Endothelial cell (in vitro differentiated cells): ENCODE measurements around the gene DAG1. TPM values are rescaled to one million over a fixed set of nuclear protein-coding genes. Genes with fewer than 3 reads are reported as not detected.

Experiments
- DNase-seq: peaks from one replicate; pipeline ENCODE4 v3.0.0; 2021; ENCODE audit warnings: low spot score
- H3K27ac Mint-ChIP-seq: one replicate; pipeline ENCODE4 v1.8.0; 2021; ENCODE audit warnings: mixed read lengths, inconsistent platforms; ENCODE audit not compliant: unreplicated experiment
- H3K27me3 Mint-ChIP-seq: one replicate; pipeline ENCODE4 v1.8.0; 2021; ENCODE audit warnings: mild to moderate bottlenecking, moderate library complexity, mixed read lengths, inconsistent platforms; ENCODE audit not compliant: unreplicated experiment
- H3K36me3 Mint-ChIP-seq: one replicate; pipeline ENCODE4 v1.8.0; 2021; ENCODE audit warnings: mild to moderate bottlenecking, low read depth, mixed read lengths, inconsistent platforms; ENCODE audit not compliant: unreplicated experiment
- H3K4me1 Mint-ChIP-seq: one replicate; pipeline ENCODE4 v1.8.0; 2021; ENCODE audit warnings: mild to moderate bottlenecking, mixed read lengths, inconsistent platforms; ENCODE audit not compliant: unreplicated experiment
- H3K4me3 Mint-ChIP-seq: one replicate; pipeline ENCODE4 v1.8.0; 2021; ENCODE audit warnings: mild to moderate bottlenecking, mixed read lengths, inconsistent platforms; ENCODE audit not compliant: unreplicated experiment
- H3K9me3 Mint-ChIP-seq: one replicate; pipeline ENCODE4 v1.8.0; 2021; ENCODE audit warnings: mixed read lengths, inconsistent platforms; ENCODE audit not compliant: unreplicated experiment
- total RNA-seq: library from RNA; stranded (reverse); fragmentation: NEBNext Ultra II Directional; extraction: Animal tissue kit (Norgen Biotek cat#: 25700); gene quantifications from one replicate; pipeline ENCODE4 v1.2.1, GENCODE V29; 2021; ENCODE audit not compliant: unreplicated experiment
- TF ChIP-seq, protein P1 (sequence below): fragments of 200-600 bp; sonication (generic); IDR thresholded peaks from one replicate; pipeline ENCODE4 v1.5.0; 2021; ENCODE audit warnings: antibody characterized with exemption; ENCODE audit not compliant: unreplicated experiment

The DAG1 gene
- total RNA-seq, 1 donor from 2014 or later = 54.8 TPM

DNA sequence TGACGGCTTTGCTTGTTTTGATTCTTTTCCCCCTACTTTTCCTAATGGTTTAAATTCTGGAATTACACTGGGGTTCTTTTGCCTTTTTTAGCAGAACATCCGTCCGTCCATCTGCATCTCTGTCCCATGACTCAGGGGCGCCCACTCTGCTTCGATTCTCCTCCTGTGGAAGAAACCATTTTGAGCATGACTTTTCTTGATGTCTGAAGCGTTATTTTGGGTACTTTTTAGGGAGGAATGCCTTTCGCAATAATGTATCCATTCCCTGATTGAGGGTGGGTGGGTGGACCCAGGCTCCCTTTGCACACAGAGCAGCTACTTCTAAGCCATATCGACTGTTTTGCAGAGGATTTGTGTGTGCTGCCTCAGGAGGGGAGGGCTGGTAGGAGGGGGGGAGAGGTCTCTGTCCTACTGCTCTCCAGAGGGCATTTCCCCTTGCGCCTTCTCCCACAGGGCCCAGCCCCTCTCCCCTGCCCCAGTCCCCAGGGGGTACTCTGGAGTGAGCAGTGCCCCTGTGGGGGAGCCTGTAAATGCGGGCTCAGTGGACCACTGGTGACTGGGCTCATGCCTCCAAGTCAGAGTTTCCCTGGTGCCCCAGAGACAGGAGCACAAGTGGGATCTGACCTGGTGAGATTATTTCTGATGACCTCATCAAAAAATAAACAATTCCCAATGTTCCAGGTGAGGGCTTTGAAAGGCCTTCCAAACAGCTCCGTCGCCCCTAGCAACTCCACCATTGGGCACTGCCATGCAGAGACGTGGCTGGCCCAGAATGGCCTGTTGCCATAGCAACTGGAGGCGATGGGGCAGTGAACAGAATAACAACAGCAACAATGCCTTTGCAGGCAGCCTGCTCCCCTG, 64.7 kb downstream of the DAG1 start:
- Mint-ChIP-seq H3K4me1 (no peaks in the 10 kb centered on the region), H3K4me3 (no peak overlapping the region), H3K27ac (no peak overlapping the region), H3K9me3 (no peaks in the 10 kb centered on the region), H3K36me3 (peaks cover 13% of the 10 kb centered on the region), H3K27me3 (no peaks in the 10 kb centered on the region)
- TF ChIP-seq, protein P1, sequence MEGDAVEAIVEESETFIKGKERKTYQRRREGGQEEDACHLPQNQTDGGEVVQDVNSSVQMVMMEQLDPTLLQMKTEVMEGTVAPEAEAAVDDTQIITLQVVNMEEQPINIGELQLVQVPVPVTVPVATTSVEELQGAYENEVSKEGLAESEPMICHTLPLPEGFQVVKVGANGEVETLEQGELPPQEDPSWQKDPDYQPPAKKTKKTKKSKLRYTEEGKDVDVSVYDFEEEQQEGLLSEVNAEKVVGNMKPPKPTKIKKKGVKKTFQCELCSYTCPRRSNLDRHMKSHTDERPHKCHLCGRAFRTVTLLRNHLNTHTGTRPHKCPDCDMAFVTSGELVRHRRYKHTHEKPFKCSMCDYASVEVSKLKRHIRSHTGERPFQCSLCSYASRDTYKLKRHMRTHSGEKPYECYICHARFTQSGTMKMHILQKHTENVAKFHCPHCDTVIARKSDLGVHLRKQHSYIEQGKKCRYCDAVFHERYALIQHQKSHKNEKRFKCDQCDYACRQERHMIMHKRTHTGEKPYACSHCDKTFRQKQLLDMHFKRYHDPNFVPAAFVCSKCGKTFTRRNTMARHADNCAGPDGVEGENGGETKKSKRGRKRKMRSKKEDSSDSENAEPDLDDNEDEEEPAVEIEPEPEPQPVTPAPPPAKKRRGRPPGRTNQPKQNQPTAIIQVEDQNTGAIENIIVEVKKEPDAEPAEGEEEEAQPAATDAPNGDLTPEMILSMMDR = no peak
- peak; percentile 26 for DNase-seq

DNA sequence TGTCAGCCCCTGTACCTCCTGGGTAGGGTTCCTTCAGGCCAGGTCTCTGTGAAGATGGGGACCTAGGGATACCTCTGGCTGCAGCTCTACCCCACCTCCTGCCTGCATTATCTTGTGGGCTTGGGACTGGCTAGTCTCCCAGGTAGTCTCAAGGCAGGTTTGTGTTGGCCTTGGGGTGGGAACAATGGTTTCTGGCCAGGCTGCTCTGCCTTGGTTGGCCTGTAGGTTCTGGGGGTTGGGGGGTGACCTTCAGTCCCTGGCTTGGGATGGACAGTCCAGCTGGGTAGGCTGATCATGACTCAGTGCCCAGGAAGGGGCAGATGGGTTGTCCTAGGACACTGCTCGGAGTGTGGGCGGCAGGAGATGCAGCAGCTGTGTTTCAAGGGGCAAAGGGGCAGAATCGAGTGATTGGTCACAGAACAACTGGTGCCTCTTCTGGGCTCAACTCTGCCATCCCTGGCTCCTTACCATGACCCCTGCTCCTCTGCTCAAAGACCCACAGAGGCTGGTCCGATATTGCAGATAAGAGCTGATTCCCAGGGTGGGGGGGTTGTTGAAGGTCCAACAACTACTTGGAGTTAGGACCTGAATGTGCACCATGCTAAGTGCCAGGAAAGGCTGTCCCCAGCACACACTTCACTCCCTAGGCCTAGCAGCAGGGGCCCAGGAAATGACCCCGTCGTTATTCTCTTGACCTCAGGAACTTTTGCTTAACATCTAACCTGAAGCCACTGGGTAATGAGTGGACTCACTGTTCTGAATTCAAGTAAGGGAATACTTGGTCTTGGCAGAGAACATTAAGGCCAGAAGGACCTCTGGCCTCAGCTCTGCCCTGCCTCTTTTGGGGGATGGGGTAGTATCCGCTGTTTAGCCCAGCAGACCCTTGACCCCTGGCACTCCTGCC, 66.2 kb downstream of the DAG1 start:
- no peaks in the 10 kb centered on the region for H3K9me3 Mint-ChIP-seq
- TF ChIP-seq, protein P1 = no peak
- H3K4me3 Mint-ChIP-seq = no peak overlapping the region
- H3K27ac Mint-ChIP-seq = peak overlapping the region; percentile 42
- peaks cover 5% of the 10 kb centered on the region for H3K36me3 Mint-ChIP-seq
- no peak for DNase-seq
- H3K4me1 Mint-ChIP-seq = no peaks in the 10 kb centered on the region
- no peaks in the 10 kb centered on the region for H3K27me3 Mint-ChIP-seq

DNA sequence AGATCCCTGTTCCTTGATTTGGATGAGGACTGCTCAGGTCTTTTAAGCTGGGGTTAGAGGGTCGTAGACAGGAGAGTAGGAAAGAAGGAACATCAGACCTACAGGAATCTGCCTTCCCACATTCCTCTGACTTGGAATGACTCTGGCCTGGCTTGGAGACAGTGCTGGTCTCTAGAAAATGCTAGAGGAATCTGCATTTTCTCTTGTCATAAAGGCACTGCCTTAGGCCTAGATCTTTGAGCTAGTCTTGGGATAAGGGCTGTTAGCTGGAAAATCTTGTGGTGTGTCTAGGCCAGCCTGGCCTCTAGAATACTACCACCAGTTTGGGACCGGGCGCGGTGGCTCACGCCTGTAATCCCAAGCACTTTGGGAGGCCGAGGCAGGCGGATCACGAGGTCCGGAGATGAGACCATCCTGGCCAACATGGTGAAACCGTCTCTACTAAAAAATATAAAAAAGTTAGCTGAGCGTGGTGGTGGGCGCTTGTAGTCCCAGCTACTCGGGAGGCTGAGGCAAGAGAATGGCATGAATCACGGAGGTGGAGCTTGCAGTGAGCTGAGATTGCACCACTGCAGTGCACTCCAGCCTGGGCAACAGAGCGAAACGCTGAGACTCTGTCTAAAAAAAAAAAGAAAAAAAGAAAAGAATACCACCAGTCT, 66.9 kb downstream of the DAG1 start:
- no peaks in the 10 kb centered on the region for H3K27me3 Mint-ChIP-seq
- no peak overlapping the region for H3K27ac Mint-ChIP-seq
- peaks cover under 1% of the 10 kb centered on the region for H3K36me3 Mint-ChIP-seq

DNA sequence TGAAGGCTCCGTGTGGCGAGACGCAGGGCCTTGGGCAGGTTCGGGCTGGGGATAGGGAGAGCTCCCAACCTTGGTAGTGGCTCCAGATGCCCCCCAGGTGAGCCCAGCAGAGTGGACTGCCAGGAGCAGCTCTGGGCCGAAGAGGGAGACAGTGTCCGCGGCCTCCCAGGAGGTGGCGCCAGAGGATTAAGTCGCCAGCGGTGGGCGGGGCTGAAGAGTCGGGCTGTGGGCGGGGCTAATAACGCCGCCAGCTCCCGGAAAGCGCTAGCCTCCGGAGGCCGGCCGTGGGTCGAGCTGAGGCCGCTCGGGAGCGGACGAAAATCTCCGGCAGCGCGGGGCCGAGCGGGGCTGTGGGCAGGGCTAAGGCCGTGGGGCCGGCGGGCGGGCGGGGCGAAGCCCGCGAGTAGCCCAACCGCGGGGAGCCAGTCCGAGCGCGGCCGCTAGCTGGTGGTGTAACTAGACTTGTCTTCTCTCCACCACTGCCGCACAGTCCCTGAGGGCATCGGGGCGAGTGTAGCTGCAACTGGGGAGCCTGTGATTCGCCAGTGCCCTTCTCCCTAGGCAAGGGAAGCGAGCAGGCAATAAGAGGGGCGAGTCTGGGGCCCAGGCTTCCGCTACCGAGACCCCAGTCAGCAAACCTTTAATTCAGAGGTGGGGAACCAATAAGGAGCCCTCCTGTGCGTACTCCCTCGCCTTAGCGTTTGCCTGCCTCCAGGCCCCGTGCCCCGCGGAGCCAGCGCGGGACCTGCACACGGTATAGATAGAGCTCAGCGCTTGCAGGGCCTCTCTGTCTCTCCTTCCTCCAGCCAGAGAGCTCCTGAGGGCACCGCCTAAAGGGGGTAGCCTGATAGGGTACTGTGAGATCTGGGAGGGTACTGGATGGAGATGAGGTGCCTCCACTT, 69.8 kb downstream of the DAG1 start:
- H3K27ac Mint-ChIP-seq = no peak overlapping the region
- no peaks in the 10 kb centered on the region for H3K9me3 Mint-ChIP-seq
- peak overlapping the region; percentile 25 for H3K4me3 Mint-ChIP-seq
- H3K36me3 Mint-ChIP-seq = peaks cover 3% of the 10 kb centered on the region
- H3K4me1 Mint-ChIP-seq = no peaks in the 10 kb centered on the region
- peak; percentile 98 for DNase-seq
- TF ChIP-seq, protein P1 = peak; percentile 72
- H3K27me3 Mint-ChIP-seq = no peaks in the 10 kb centered on the region

More for the DNA sequence above, 66.9 kb downstream of the DAG1 start:
- Mint-ChIP-seq H3K4me1 (no peaks in the 10 kb centered on the region), H3K9me3 (no peaks in the 10 kb centered on the region), H3K4me3 (no peak overlapping the region)
- TF ChIP-seq, protein P1 = no peak
- no peak for DNase-seq
